Fibroblast of lung (primary cell): ENCODE measurements around the gene APBB1. TPM values are rescaled to one million over a fixed set of nuclear protein-coding genes. Genes with fewer than 3 reads are reported as not detected.

Experiments
- DNase-seq, 2 donors: peaks; one replicate each; pipeline versions ENCODE4 v3.0.0 to v3.0.0-alpha.2; 2010; ENCODE audit warnings: low read depth in 2 of 2
- H2AFZ ChIP-seq: 2 replicates; pipeline ENCODE4 v1.5.1; 2012; ENCODE audit warnings: low read length, control low read depth, inconsistent platforms
- H3K27ac ChIP-seq: 2 replicates; pipeline ENCODE4 v1.5.1; 2011; ENCODE audit warnings: low read length, control low read depth; ENCODE audit not compliant: insufficient read depth
- H3K27me3 ChIP-seq: 2 replicates; pipeline ENCODE4 v1.5.1; 2011; ENCODE audit warnings: mild to moderate bottlenecking, low read length; ENCODE audit not compliant: control insufficient read depth, insufficient read depth
- H3K36me3 ChIP-seq: 2 replicates; pipeline ENCODE4 v1.5.1; 2011; ENCODE audit warnings: low read length; ENCODE audit not compliant: control insufficient read depth, insufficient read depth
- H3K4me1 ChIP-seq: 2 replicates; pipeline ENCODE4 v1.5.1; 2011; ENCODE audit warnings: low read length; ENCODE audit not compliant: control insufficient read depth, insufficient read depth; ENCODE audit errors: extremely low read depth
- H3K4me2 ChIP-seq: 2 replicates; pipeline ENCODE4 v1.5.1; 2011; ENCODE audit warnings: low read length, control low read depth; ENCODE audit not compliant: insufficient read depth; ENCODE audit errors: extremely low read depth
- H3K4me3 ChIP-seq, 4 experiments: fragments of 200-600 bp in 1 of 4; sonication (generic) in 1 of 4; replicated peaks in 1 of 4; 2 replicates each; pipeline ENCODE4 v1.5.1; 2011 to 2016; ENCODE audit warnings: low read length in 4 of 4, low read depth in 3 of 4, mild to moderate bottlenecking in 3 of 4, control low read depth in 2 of 4, inconsistent platforms in 1 of 4, mixed read lengths in 1 of 4; ENCODE audit not compliant: insufficient read depth in 1 of 4; ENCODE audit errors: control extremely low read depth in 1 of 4
- H3K79me2 ChIP-seq: 2 replicates; pipeline ENCODE4 v1.5.1; 2012; ENCODE audit warnings: mild to moderate bottlenecking, low read length, inconsistent platforms; ENCODE audit not compliant: control insufficient read depth, insufficient read depth
- H3K9ac ChIP-seq: 2 replicates; pipeline ENCODE4 v1.5.1; 2011; ENCODE audit warnings: mild to moderate bottlenecking, low read length, control low read depth; ENCODE audit not compliant: insufficient read depth
- H3K9me3 ChIP-seq: 2 replicates; pipeline ENCODE4 v1.5.1; 2012; ENCODE audit warnings: low read depth, low read length; ENCODE audit not compliant: control insufficient read depth, insufficient read depth
- H4K20me1 ChIP-seq: 2 replicates; pipeline ENCODE4 v1.5.1; 2011; ENCODE audit warnings: low read length; ENCODE audit not compliant: control insufficient read depth, insufficient read depth; ENCODE audit errors: extremely low read depth
- EZH2 ChIP-seq: IDR thresholded peaks from 2 replicates; pipeline ENCODE4 v1.5.1; 2012; ENCODE audit warnings: low read length, control low read depth, mild to moderate bottlenecking; ENCODE audit errors: missing control alignments
- polyA plus RNA-seq, 2 donors: library from polyadenylated mRNA; depleted of rRNA in 1 of 2; stranded (reverse) in 1 of 2; unstranded in 1 of 2; fragments of >200 nt; gene quantifications; 2 replicates each; pipeline ENCODE4 v1.2.1, GENCODE V29; 2011 to 2012; ENCODE audit warnings: missing spikeins in 1 of 2
- total RNA-seq: library from RNA; depleted of rRNA; stranded (reverse); fragments of >200 nt; gene quantifications from 2 replicates; pipeline ENCODE4 v1.2.1, GENCODE V29; 2014
- TF ChIP-seq, protein P1 (sequence below), 2 donors: IDR thresholded peaks in 1 of 2; conservative IDR thresholded peaks in 1 of 2; 1 replicate in 1 of 2; 2 replicates in 1 of 2; pipeline ENCODE4 v1.5.1; 2011 to 2012; ENCODE audit warnings: low read length in 2 of 2, control low read depth in 1 of 2, inconsistent platforms in 1 of 2, low read depth in 1 of 2, mild to moderate bottlenecking in 1 of 2

APBB1 gene
- total and polyA plus RNA-seq, 2 donors (not counting 1 experiment from before 2014, with no cell fraction given), result 33.5 to 73.7 TPM

- H3K27ac ChIP-seq, result no peak overlapping the region
- H3K4me3 ChIP-seq, result no peak overlapping the region
- H3K9ac ChIP-seq, result no peak overlapping the region
- H3K36me3 ChIP-seq, result no peaks in the 10 kb centered on the region
- no peak overlapping the region for H3K4me2 ChIP-seq
- TF ChIP-seq, protein P1, sequence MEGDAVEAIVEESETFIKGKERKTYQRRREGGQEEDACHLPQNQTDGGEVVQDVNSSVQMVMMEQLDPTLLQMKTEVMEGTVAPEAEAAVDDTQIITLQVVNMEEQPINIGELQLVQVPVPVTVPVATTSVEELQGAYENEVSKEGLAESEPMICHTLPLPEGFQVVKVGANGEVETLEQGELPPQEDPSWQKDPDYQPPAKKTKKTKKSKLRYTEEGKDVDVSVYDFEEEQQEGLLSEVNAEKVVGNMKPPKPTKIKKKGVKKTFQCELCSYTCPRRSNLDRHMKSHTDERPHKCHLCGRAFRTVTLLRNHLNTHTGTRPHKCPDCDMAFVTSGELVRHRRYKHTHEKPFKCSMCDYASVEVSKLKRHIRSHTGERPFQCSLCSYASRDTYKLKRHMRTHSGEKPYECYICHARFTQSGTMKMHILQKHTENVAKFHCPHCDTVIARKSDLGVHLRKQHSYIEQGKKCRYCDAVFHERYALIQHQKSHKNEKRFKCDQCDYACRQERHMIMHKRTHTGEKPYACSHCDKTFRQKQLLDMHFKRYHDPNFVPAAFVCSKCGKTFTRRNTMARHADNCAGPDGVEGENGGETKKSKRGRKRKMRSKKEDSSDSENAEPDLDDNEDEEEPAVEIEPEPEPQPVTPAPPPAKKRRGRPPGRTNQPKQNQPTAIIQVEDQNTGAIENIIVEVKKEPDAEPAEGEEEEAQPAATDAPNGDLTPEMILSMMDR (conservative IDR thresholded peaks at IDR 0.05 in 1 of 2, IDR thresholded peaks at IDR 0.05 in 1 of 2; ENCODE audit: low read depth in 1 of 2, low read length in 2 of 2), result no peak
- no peak for TF ChIP-seq EZH2
- no peaks in the 10 kb centered on the region for H3K27me3 ChIP-seq
- H2AFZ ChIP-seq, result no peak overlapping the region
- no peaks in the 10 kb centered on the region for H3K9me3 ChIP-seq
- H4K20me1 ChIP-seq, result no peaks in the 10 kb centered on the region
- no peak for DNase-seq
- H3K79me2 ChIP-seq, result no peaks in the 10 kb centered on the region
- H3K4me1 ChIP-seq, result peaks cover 14% of the 10 kb centered on the region
These were observed 64.0 kb downstream of the APBB1 start for GRCh38 chr11:6354651-6355485.

DNA sequence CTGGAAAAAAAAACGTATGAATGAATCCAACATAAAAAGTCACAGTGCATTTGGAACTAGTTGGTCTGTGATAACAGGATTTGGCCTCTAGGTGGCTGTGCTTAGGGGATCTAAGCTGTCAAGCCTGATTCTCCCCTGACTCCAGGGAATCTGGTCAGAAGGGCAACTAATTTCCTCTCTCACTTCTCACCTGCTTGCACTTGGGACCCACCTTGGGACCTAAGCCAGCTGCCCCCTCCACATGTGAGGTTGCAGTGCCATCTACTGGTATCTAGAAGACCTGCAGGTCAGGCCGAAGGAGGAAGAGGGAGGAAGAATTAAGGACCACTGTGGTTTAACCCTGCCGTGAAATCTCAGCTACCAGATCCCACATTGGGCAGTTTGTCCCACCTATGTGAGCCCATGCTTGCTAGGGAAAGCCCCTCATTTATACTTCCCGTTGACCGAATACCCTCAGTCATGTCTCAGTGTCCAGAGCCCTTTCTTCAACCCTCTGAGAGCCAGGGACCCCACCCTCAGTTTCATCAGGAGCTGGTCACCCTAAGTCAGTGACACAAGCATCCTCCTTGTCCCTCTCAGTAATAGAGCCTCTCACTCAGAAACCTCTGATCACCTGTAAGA lies 65.4 kb downstream of the APBB1 start:
- H4K20me1 ChIP-seq, result no peaks in the 10 kb centered on the region
- no peaks in the 10 kb centered on the region for H3K27me3 ChIP-seq
- H2AFZ ChIP-seq, result peak overlapping the region; percentile 57
- H3K4me2 ChIP-seq, result no peak overlapping the region
- no peak overlapping the region for H3K9ac ChIP-seq
- peaks cover 14% of the 10 kb centered on the region for H3K4me1 ChIP-seq
- no peak overlapping the region for H3K4me3 ChIP-seq
- TF ChIP-seq, protein P1 (conservative IDR thresholded peaks at IDR 0.05 in 1 of 2, IDR thresholded peaks at IDR 0.05 in 1 of 2; ENCODE audit: low read depth in 1 of 2, low read length in 2 of 2), result peak; percentile 90 to 99
- no peak for TF ChIP-seq EZH2
- H3K79me2 ChIP-seq, result no peaks in the 10 kb centered on the region
- no peaks in the 10 kb centered on the region for H3K9me3 ChIP-seq
- DNase-seq, result peak; percentile 23 to 53
- no peaks in the 10 kb centered on the region for H3K36me3 ChIP-seq
- no peak overlapping the region for H3K27ac ChIP-seq

DNA sequence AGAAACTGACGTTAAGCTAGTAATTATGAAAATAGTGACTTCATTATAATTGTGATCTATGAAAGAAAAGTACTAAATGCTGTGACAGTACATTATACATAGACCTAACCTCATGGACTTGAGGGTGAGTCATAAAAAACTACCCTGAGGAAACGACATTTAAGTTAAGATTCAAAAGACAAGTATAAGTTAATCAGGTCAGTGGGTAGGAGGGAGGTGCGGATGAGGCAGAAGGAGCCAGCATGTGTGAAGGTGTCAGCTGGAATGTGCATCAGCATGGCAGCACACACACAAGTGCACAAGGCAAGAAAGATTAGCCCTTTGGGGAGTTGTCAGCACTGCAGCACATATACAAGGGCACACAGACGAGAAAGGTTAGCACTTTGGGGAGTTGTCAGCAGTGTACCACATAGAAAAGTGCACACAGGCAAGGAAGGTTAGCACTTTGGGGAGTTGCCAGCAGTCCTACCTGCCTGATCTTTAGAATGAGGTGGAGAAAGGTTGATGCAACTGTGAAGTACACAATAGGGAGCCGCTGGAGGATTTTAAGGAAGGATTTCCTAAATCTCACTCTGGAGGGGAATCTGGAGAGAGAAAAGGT lies 67.0 kb downstream of the APBB1 start:
- Histone ChIP-seq H2AFZ (no peak overlapping the region), H3K4me2 (no peak overlapping the region), H3K27ac (no peak overlapping the region), H3K4me1 (peaks cover 6% of the 10 kb centered on the region), H3K79me2 (no peaks in the 10 kb centered on the region), H3K4me3 (no peak overlapping the region), H3K36me3 (no peaks in the 10 kb centered on the region), H3K9ac (no peak overlapping the region), H4K20me1 (no peaks in the 10 kb centered on the region), H3K27me3 (no peaks in the 10 kb centered on the region), H3K9me3 (no peaks in the 10 kb centered on the region)
- no peak for DNase-seq
- no peak for TF ChIP-seq EZH2
- TF ChIP-seq, protein P1 (conservative IDR thresholded peaks at IDR 0.05 in 1 of 2, IDR thresholded peaks at IDR 0.05 in 1 of 2; ENCODE audit: low read depth in 1 of 2, low read length in 2 of 2), result no peak
